ENCODE results near the gene PDF. TPM values are rescaled to one million over a fixed set of nuclear protein-coding genes. Genes with fewer than 3 reads are reported as not detected.

PDF gene
- total and polyA plus RNA-seq, 2 of the 13 experiments (the other 11 are each of a cell fraction or from before 2014, with no cell fraction given), result 12.4 to 48.8 TPM

DNA sequence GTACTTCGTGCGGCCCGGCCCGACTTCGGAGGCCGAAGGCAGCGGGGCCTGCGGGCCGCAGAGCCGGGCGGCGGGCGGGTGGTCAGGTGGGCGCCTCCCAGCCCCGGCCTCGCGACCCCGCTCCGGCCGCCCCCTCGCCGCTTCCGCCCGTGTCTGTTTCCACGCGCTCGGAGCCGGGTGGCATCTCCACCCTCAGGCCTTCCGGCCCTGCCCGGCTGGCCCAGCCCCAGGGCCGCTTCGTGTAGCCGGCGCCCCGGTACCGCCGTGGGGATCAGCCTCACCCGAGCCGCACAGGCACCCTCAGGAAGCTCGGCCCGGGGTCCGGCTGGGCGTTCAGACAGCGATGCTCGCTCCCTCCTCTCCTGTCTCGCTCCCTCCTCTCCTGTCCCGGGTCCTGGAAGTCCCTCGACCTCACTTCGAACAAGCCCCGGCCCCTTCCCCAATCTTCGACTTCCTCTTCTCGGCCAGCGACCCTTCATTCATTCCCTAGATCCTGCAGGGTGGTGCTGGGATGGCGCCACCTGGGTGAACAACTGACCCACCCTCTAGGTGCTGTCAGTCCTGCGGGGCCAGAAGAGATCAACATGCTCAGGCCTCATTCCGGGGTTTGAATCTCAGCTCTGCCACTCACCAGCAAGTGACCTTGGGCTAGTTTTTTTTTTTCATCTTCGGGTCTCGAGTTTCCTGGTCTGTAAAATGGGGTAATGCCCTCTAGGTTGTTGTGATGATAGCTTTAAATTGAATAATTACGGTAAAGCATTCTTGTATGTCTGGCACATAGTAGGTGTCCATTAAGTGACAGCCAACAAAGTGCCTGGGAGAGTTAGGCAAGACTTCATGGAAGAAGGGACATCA is 18.6 kb downstream of the PDF start (continued):
- TF ChIP-seq, protein P1, sequence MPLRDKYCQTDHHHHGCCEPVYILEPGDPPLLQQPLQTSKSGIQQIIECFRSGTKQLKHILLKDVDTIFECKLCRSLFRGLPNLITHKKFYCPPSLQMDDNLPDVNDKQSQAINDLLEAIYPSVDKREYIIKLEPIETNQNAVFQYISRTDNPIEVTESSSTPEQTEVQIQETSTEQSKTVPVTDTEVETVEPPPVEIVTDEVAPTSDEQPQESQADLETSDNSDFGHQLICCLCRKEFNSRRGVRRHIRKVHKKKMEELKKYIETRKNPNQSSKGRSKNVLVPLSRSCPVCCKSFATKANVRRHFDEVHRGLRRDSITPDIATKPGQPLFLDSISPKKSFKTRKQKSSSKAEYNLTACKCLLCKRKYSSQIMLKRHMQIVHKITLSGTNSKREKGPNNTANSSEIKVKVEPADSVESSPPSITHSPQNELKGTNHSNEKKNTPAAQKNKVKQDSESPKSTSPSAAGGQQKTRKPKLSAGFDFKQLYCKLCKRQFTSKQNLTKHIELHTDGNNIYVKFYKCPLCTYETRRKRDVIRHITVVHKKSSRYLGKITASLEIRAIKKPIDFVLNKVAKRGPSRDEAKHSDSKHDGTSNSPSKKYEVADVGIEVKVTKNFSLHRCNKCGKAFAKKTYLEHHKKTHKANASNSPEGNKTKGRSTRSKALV (CRISPR knock-in tag; IDR thresholded peaks at IDR 0.05), result peak; percentile 54; the same call in 1 of the 2 replicates
- no peak for TF ChIP-seq EP300 (IDR thresholded peaks at IDR 0.05; ENCODE audit: low read depth in 2 of 2, low read length in 2 of 2)
- no peak for TF ChIP-seq EP300 (CRISPR knock-in tag; IDR thresholded peaks at IDR 0.05; ENCODE audit: borderline replicate concordance)
- TF ChIP-seq ZNF329 (CRISPR knock-in tag; IDR thresholded peaks at IDR 0.05; ENCODE audit: low read depth), result no peak
- TF ChIP-seq, protein P2, sequence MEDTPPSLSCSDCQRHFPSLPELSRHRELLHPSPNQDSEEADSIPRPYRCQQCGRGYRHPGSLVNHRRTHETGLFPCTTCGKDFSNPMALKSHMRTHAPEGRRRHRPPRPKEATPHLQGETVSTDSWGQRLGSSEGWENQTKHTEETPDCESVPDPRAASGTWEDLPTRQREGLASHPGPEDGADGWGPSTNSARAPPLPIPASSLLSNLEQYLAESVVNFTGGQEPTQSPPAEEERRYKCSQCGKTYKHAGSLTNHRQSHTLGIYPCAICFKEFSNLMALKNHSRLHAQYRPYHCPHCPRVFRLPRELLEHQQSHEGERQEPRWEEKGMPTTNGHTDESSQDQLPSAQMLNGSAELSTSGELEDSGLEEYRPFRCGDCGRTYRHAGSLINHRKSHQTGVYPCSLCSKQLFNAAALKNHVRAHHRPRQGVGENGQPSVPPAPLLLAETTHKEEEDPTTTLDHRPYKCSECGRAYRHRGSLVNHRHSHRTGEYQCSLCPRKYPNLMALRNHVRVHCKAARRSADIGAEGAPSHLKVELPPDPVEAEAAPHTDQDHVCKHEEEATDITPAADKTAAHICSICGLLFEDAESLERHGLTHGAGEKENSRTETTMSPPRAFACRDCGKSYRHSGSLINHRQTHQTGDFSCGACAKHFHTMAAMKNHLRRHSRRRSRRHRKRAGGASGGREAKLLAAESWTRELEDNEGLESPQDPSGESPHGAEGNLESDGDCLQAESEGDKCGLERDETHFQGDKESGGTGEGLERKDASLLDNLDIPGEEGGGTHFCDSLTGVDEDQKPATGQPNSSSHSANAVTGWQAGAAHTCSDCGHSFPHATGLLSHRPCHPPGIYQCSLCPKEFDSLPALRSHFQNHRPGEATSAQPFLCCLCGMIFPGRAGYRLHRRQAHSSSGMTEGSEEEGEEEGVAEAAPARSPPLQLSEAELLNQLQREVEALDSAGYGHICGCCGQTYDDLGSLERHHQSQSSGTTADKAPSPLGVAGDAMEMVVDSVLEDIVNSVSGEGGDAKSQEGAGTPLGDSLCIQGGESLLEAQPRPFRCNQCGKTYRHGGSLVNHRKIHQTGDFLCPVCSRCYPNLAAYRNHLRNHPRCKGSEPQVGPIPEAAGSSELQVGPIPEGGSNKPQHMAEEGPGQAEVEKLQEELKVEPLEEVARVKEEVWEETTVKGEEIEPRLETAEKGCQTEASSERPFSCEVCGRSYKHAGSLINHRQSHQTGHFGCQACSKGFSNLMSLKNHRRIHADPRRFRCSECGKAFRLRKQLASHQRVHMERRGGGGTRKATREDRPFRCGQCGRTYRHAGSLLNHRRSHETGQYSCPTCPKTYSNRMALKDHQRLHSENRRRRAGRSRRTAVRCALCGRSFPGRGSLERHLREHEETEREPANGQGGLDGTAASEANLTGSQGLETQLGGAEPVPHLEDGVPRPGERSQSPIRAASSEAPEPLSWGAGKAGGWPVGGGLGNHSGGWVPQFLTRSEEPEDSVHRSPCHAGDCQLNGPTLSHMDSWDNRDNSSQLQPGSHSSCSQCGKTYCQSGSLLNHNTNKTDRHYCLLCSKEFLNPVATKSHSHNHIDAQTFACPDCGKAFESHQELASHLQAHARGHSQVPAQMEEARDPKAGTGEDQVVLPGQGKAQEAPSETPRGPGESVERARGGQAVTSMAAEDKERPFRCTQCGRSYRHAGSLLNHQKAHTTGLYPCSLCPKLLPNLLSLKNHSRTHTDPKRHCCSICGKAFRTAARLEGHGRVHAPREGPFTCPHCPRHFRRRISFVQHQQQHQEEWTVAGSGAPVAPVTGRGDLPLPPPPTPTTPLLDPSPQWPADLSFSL (CRISPR knock-in tag; IDR thresholded peaks at IDR 0.05), result no peak
- peak; percentile 78 for TF ChIP-seq ZBTB7A (CRISPR knock-in tag; IDR thresholded peaks at IDR 0.05)
- TF ChIP-seq MLLT10 (CRISPR knock-in tag; IDR thresholded peaks at IDR 0.05), result no peak
- no peak for TF ChIP-seq HOXA7 (CRISPR knock-in tag; IDR thresholded peaks at IDR 0.05)
- TF ChIP-seq, protein P3, sequence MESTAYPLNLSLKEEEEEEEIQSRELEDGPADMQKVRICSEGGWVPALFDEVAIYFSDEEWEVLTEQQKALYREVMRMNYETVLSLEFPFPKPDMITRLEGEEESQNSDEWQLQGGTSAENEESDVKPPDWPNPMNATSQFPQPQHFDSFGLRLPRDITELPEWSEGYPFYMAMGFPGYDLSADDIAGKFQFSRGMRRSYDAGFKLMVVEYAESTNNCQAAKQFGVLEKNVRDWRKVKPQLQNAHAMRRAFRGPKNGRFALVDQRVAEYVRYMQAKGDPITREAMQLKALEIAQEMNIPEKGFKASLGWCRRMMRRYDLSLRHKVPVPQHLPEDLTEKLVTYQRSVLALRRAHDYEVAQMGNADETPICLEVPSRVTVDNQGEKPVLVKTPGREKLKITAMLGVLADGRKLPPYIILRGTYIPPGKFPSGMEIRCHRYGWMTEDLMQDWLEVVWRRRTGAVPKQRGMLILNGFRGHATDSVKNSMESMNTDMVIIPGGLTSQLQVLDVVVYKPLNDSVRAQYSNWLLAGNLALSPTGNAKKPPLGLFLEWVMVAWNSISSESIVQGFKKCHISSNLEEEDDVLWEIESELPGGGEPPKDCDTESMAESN (CRISPR knock-in tag; conservative IDR thresholded peaks at IDR 0.05), result no peak; the same call in 1 of the 2 replicates
- TF ChIP-seq ZBTB21 (CRISPR knock-in tag; IDR thresholded peaks at IDR 0.05), result no peak
- peak; percentile 17; the same call in 1 of the 2 replicates for TF ChIP-seq ZNF878 (CRISPR knock-in tag; IDR thresholded peaks at IDR 0.05)
- no peak for TF ChIP-seq JARID2 (CRISPR knock-in tag; IDR thresholded peaks at IDR 0.05; ENCODE audit: insufficient replicate concordance)
- TF ChIP-seq ZC3H13 (CRISPR knock-in tag; IDR thresholded peaks at IDR 0.05), result 0 out of 2 replicates have a peak, but pooled peaks have one; percentile 53
- TF ChIP-seq SIX4 (CRISPR knock-in tag; IDR thresholded peaks at IDR 0.05), result no peak
- TF ChIP-seq ZNF124 (CRISPR knock-in tag; IDR thresholded peaks at IDR 0.05), result peak; percentile 62
- no peak for TF ChIP-seq HNRNPH1 (optimal IDR thresholded peaks at IDR 0.05; ENCODE audit: low read depth, low read length)
- TF ChIP-seq CBFB (CRISPR knock-in tag; IDR thresholded peaks at IDR 0.05), result no peak
- TF ChIP-seq ZNF577 (CRISPR knock-in tag; IDR thresholded peaks at IDR 0.05; ENCODE audit: borderline replicate concordance, low read depth), result no peak
